Neural cell (in vitro differentiated cells): Measurements from ENCODE around the gene PLCB1. TPM values are rescaled to one million over a fixed set of nuclear protein-coding genes. Genes with fewer than 3 reads are reported as not detected.

Experiments used
- H2AFZ ChIP-seq: fragments of 200-600, 300-800 bp; sonication (generic), shearing (Covaris generic); 2 replicates; pipeline ENCODE4 v1.6.0; 2014; ENCODE audit warnings: low read depth, mild to moderate bottlenecking, antibody characterized with exemption, low read length, moderate library complexity
- H3F3A ChIP-seq: fragments of 200-600 bp; shearing (Covaris generic); 2 replicates; pipeline ENCODE4 v1.6.1; 2016; ENCODE audit warnings: mild to moderate bottlenecking, moderate library complexity, mixed read lengths, antibody characterized with exemption, low read length; ENCODE audit not compliant: insufficient read depth, poor library complexity, severe bottlenecking
- H3K27ac ChIP-seq: fragments of 200-600, 300-800 bp; sonication (generic), shearing (Covaris generic); 2 replicates; pipeline ENCODE4 v1.5.1; 2014; ENCODE audit warnings: mild to moderate bottlenecking, low read length, moderate library complexity
- H3K27me3 ChIP-seq: fragments of 300-800, 200-600 bp; sonication (generic), shearing (Covaris generic); 2 replicates; pipeline ENCODE4 v1.6.0; 2014; ENCODE audit warnings: mild to moderate bottlenecking, low read depth, low read length, moderate library complexity; ENCODE audit not compliant: insufficient read depth
- H3K36me3 ChIP-seq: fragments of 300-800, 200-600 bp; sonication (generic), shearing (Covaris generic); 2 replicates; pipeline ENCODE4 v1.5.1; 2014; ENCODE audit warnings: mild to moderate bottlenecking, antibody characterized with exemption, low read length, moderate library complexity; ENCODE audit not compliant: insufficient read depth
- H3K4me2 ChIP-seq: fragments of 300-800, 200-600 bp; sonication (generic), shearing (Covaris generic); 2 replicates; pipeline ENCODE4 v1.6.0; 2014; ENCODE audit warnings: mild to moderate bottlenecking, low read length
- H3K4me3 ChIP-seq: fragments of 300-800, 200-600 bp; sonication (generic), shearing (Covaris generic); 2 replicates; pipeline ENCODE4 v1.5.1; 2014; ENCODE audit warnings: mild to moderate bottlenecking, low read length, moderate library complexity
- H3K79me2 ChIP-seq: fragments of 200-600 bp; shearing (Covaris generic); replicated peaks from 2 replicates; pipeline ENCODE4 v1.6.0; 2014; ENCODE audit warnings: mild to moderate bottlenecking, low read length, moderate library complexity; ENCODE audit not compliant: insufficient read depth
- H3K9ac ChIP-seq: fragments of 300-800, 200-600 bp; sonication (generic), shearing (Covaris generic); 2 replicates; pipeline ENCODE4 v1.6.1; 2016; ENCODE audit warnings: mild to moderate bottlenecking, low read length, mixed read lengths
- H3K9me2 ChIP-seq: fragments of 200-600 bp; shearing (Covaris generic); 2 replicates; pipeline ENCODE4 v1.6.1; 2016; ENCODE audit warnings: mild to moderate bottlenecking, low read length, mixed read lengths; ENCODE audit not compliant: insufficient read depth
- H3K9me3 ChIP-seq: fragments of 200-600, 300-800 bp; sonication (generic), shearing (Covaris generic); 2 replicates; pipeline ENCODE4 v1.6.1; 2016; ENCODE audit warnings: mild to moderate bottlenecking, mixed run types, low read length, moderate library complexity, mixed read lengths
- H4K20me1 ChIP-seq: fragments of 200-600 bp; shearing (Covaris generic); 2 replicates; pipeline ENCODE4 v1.6.1; 2016; ENCODE audit warnings: mild to moderate bottlenecking, mixed run types; ENCODE audit not compliant: insufficient read depth
- CTCF ChIP-seq: fragments of 450-650 bp; IDR thresholded peaks from 2 replicates; pipeline ENCODE4 v1.5.1; 2014; ENCODE audit warnings: antibody characterized with exemption, mild to moderate bottlenecking, moderate library complexity; ENCODE audit not compliant: poor library complexity, severe bottlenecking
- EP300 ChIP-seq: fragments of 450-650 bp; conservative IDR thresholded peaks from 2 replicates; pipeline ENCODE4 v1.6.1; 2014; ENCODE audit warnings: antibody characterized with exemption, mild to moderate bottlenecking, moderate library complexity; ENCODE audit not compliant: poor library complexity, severe bottlenecking
- EZH2 ChIP-seq: fragments of 200-600, 300-800 bp; shearing (Covaris generic), sonication (generic); IDR thresholded peaks from 2 replicates; pipeline ENCODE4 v1.6.1; 2014; ENCODE audit warnings: antibody characterized with exemption, low read length, borderline replicate concordance, mild to moderate bottlenecking; ENCODE audit not compliant: insufficient read depth, poor library complexity, severe bottlenecking
- MXI1 ChIP-seq: fragments of 450-650 bp; conservative IDR thresholded peaks from 2 replicates; pipeline ENCODE4 v1.6.1; 2014; ENCODE audit warnings: antibody characterized with exemption, mild to moderate bottlenecking; ENCODE audit not compliant: poor library complexity, severe bottlenecking
- POLR2AphosphoS5 ChIP-seq: IDR thresholded peaks from 2 replicates; pipeline ENCODE4 v1.6.1; 2012
- RAD21 ChIP-seq: fragments of 450-650 bp; conservative IDR thresholded peaks from 2 replicates; pipeline ENCODE4 v1.6.1; 2014; ENCODE audit warnings: antibody characterized with exemption, mild to moderate bottlenecking, moderate library complexity
- SMC3 ChIP-seq: fragments of 450-650 bp; conservative IDR thresholded peaks from 2 replicates; pipeline ENCODE4 v1.6.1; 2014; ENCODE audit warnings: antibody characterized with exemption, mild to moderate bottlenecking, moderate library complexity; ENCODE audit not compliant: poor library complexity
- TAF1 ChIP-seq: IDR thresholded peaks from 2 replicates; pipeline ENCODE4 v1.6.1; 2012; ENCODE audit warnings: low read depth
- polyA plus RNA-seq: library from polyadenylated mRNA; depleted of rRNA; stranded (reverse); fragments of >200 nt; gene quantifications from 2 replicates; pipeline ENCODE4 v1.2.3, GENCODE V29; 2014
- TF ChIP-seq, protein P1 (sequence below): IDR thresholded peaks from 2 replicates; pipeline ENCODE4 v1.6.1; 2012; ENCODE audit warnings: borderline replicate concordance

Gene PLCB1
- polyA plus RNA-seq, 1 donor from 2014 or later, result 11.4 TPM

DNA sequence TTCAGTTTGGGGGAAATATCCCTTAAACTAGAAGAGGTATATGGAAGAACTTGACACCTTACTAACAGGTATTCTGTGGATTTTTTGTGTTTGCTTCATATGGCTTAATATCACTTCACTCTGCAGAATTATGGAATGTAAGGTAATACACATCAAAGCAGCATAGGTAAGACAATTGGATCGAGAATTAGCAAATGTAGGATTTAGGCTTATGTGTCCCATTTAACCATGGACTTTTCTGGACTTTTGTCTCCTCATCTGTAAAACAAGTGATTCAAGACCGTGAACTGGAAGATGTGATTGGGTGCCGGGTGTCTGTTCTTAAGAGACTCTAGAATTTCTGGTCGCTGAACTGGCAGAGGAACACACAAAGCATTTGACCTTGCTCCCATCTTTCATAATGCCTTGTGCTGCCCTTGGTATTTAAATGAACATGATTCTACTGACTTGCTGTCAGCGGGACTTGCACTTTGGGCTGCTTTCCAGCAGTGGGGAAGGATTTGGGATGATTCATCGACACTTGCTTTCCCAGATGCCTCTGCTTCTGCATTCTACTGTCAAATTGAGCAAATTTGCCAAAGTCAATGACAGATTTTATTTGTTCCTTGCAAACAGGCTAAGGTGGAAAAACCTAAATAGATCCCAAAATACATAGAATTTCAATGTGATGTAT is 199.8 kb downstream of the PLCB1 start:
- TF ChIP-seq CTCF (no peak), SMC3 (no peak), EZH2 (no peak), MXI1 (no peak), POLR2AphosphoS5 (no peak), EP300 (no peak), RAD21 (no peak)
- TF ChIP-seq, protein P1, sequence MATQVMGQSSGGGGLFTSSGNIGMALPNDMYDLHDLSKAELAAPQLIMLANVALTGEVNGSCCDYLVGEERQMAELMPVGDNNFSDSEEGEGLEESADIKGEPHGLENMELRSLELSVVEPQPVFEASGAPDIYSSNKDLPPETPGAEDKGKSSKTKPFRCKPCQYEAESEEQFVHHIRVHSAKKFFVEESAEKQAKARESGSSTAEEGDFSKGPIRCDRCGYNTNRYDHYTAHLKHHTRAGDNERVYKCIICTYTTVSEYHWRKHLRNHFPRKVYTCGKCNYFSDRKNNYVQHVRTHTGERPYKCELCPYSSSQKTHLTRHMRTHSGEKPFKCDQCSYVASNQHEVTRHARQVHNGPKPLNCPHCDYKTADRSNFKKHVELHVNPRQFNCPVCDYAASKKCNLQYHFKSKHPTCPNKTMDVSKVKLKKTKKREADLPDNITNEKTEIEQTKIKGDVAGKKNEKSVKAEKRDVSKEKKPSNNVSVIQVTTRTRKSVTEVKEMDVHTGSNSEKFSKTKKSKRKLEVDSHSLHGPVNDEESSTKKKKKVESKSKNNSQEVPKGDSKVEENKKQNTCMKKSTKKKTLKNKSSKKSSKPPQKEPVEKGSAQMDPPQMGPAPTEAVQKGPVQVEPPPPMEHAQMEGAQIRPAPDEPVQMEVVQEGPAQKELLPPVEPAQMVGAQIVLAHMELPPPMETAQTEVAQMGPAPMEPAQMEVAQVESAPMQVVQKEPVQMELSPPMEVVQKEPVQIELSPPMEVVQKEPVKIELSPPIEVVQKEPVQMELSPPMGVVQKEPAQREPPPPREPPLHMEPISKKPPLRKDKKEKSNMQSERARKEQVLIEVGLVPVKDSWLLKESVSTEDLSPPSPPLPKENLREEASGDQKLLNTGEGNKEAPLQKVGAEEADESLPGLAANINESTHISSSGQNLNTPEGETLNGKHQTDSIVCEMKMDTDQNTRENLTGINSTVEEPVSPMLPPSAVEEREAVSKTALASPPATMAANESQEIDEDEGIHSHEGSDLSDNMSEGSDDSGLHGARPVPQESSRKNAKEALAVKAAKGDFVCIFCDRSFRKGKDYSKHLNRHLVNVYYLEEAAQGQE, result no peak
- no peaks in the 10 kb centered on the region for H3K27me3 ChIP-seq
- H3K27ac ChIP-seq, result no peak overlapping the region
- no peaks in the 10 kb centered on the region for H3K9me3 ChIP-seq
- no peak overlapping the region for H3K4me3 ChIP-seq
- no peaks in the 10 kb centered on the region for H3K79me2 ChIP-seq
- H3K36me3 ChIP-seq, result no peaks in the 10 kb centered on the region
- H2AFZ ChIP-seq, result no peak overlapping the region
- no peak overlapping the region for H3K9ac ChIP-seq
- H4K20me1 ChIP-seq, result no peaks in the 10 kb centered on the region
- no peaks in the 10 kb centered on the region for H3K9me2 ChIP-seq
- H3K4me2 ChIP-seq, result no peak overlapping the region
- H3F3A ChIP-seq, result no peaks in the 10 kb centered on the region

- no peak overlapping the region for H3K4me2 ChIP-seq
- H3K27ac ChIP-seq, result no peak overlapping the region
- H3K79me2 ChIP-seq, result no peaks in the 10 kb centered on the region
- TF ChIP-seq SMC3, result no peak
- TF ChIP-seq TAF1, result no peak
- TF ChIP-seq CTCF, result no peak
- TF ChIP-seq, protein P1, result no peak
- TF ChIP-seq POLR2AphosphoS5, result no peak
- no peak for TF ChIP-seq EP300
- TF ChIP-seq EZH2, result no peak
- no peak for TF ChIP-seq RAD21
- no peak for TF ChIP-seq MXI1
- H3F3A ChIP-seq, result no peaks in the 10 kb centered on the region
- no peak overlapping the region for H2AFZ ChIP-seq
- no peaks in the 10 kb centered on the region for H3K36me3 ChIP-seq
- no peaks in the 10 kb centered on the region for H3K27me3 ChIP-seq
- no peak overlapping the region for H3K9ac ChIP-seq
- no peaks in the 10 kb centered on the region for H3K9me2 ChIP-seq
- H4K20me1 ChIP-seq, result no peaks in the 10 kb centered on the region
- no peak overlapping the region for H3K4me3 ChIP-seq
- H3K9me3 ChIP-seq, result no peaks in the 10 kb centered on the region
These were observed 202.6 kb downstream of the PLCB1 start for GRCh38 chr20:8334641-8335040.
